Astrocyte (in vitro differentiated cells and primary cell): Measurements from ENCODE around the gene OR10V1. TPM values are rescaled to one million over a fixed set of nuclear protein-coding genes. Genes with fewer than 3 reads are reported as not detected.

Source experiments
- DNase-seq: peaks from one replicate; pipeline ENCODE4 v3.0.0-alpha.2; 2010; ENCODE audit warnings: low read depth
- FAIRE-seq: peaks from 2 replicates; lab custom pipeline; 2011; peaks lifted over from hg19 to GRCh38; lab: Jason Lieb, UNC
- H2AFZ ChIP-seq: 2 replicates; pipeline ENCODE4 v1.6.0; 2012; ENCODE audit warnings: low read depth, low read length, inconsistent platforms
- H3K27ac ChIP-seq: 2 replicates; pipeline ENCODE4 v1.5.1; 2011; ENCODE audit warnings: low read depth, low read length, inconsistent platforms
- H3K27me3 ChIP-seq: 2 replicates; pipeline ENCODE4 v1.6.0; 2011; ENCODE audit warnings: low read length, inconsistent platforms; ENCODE audit not compliant: insufficient read depth
- H3K36me3 ChIP-seq: 2 replicates; pipeline ENCODE4 v1.5.1; 2011; ENCODE audit warnings: low read length, inconsistent platforms; ENCODE audit not compliant: insufficient read depth
- H3K4me1 ChIP-seq: 2 replicates; pipeline ENCODE4 v1.5.1; 2011; ENCODE audit warnings: low read length, inconsistent platforms; ENCODE audit not compliant: insufficient read depth
- H3K4me2 ChIP-seq: 2 replicates; pipeline ENCODE4 v1.6.0; 2012; ENCODE audit warnings: low read length, inconsistent platforms
- H3K4me3 ChIP-seq: 2 replicates; pipeline ENCODE4 v1.5.1; 2011; ENCODE audit warnings: low read depth, mild to moderate bottlenecking, low read length, inconsistent platforms; ENCODE audit not compliant: insufficient read depth
- H3K79me2 ChIP-seq: 2 replicates; pipeline ENCODE4 v1.6.0; 2012; ENCODE audit warnings: mild to moderate bottlenecking, low read length, inconsistent platforms; ENCODE audit not compliant: insufficient read depth
- H3K9ac ChIP-seq: 2 replicates; pipeline ENCODE4 v1.6.0; 2012; ENCODE audit warnings: mild to moderate bottlenecking, low read length, inconsistent platforms
- H3K9me3 ChIP-seq: 2 replicates; pipeline ENCODE4 v1.5.1; 2012; ENCODE audit warnings: low read depth, mild to moderate bottlenecking, low read length, inconsistent platforms; ENCODE audit not compliant: insufficient read depth
- H4K20me1 ChIP-seq: 2 replicates; pipeline ENCODE4 v1.6.0; 2012; ENCODE audit warnings: low read length, inconsistent platforms; ENCODE audit not compliant: insufficient read depth
- H3K27ac Mint-ChIP-seq: one replicate; pipeline ENCODE4 v1.8.0; 2021; ENCODE audit warnings: mild to moderate bottlenecking, mixed read lengths; ENCODE audit not compliant: unreplicated experiment
- H3K27me3 Mint-ChIP-seq: one replicate; pipeline ENCODE4 v1.8.0; 2021; ENCODE audit warnings: low read depth, mixed read lengths; ENCODE audit not compliant: unreplicated experiment
- H3K36me3 Mint-ChIP-seq: one replicate; pipeline ENCODE4 v1.8.0; 2021; ENCODE audit warnings: low read depth, mixed read lengths; ENCODE audit not compliant: unreplicated experiment
- H3K4me1 Mint-ChIP-seq: one replicate; pipeline ENCODE4 v1.8.0; 2021; ENCODE audit warnings: low read depth, mixed read lengths; ENCODE audit not compliant: unreplicated experiment
- H3K4me3 Mint-ChIP-seq: one replicate; pipeline ENCODE4 v1.8.0; 2021; ENCODE audit warnings: mild to moderate bottlenecking, moderate library complexity, mixed read lengths; ENCODE audit not compliant: unreplicated experiment
- H3K9me3 Mint-ChIP-seq: one replicate; pipeline ENCODE4 v1.8.0; 2021; ENCODE audit warnings: mild to moderate bottlenecking, mixed read lengths; ENCODE audit not compliant: unreplicated experiment
- CTCF ChIP-seq: IDR thresholded peaks from 2 replicates; pipeline ENCODE4 v1.5.1; 2011; ENCODE audit warnings: low read depth, mild to moderate bottlenecking, inconsistent platforms, low read length, moderate library complexity; ENCODE audit not compliant: insufficient read depth
- EZH2 ChIP-seq: IDR thresholded peaks from 2 replicates; pipeline ENCODE4 v1.6.1; 2012; ENCODE audit warnings: mild to moderate bottlenecking, low read length, inconsistent platforms; ENCODE audit not compliant: insufficient read depth
- total RNA-seq: library from RNA; stranded (reverse); gene quantifications from 2 replicates; pipeline ENCODE4 v1.2.1, GENCODE V29; 2021

The OR10V1 gene
- total RNA-seq, 1 donor from 2014 or later, result not detected

- TF ChIP-seq EZH2 (no peak), CTCF (no peak)
- H3K79me2 ChIP-seq, result peaks cover 53% of the 10 kb centered on the region
- Mint-ChIP-seq H3K9me3 (no peaks in the 10 kb centered on the region), H3K4me1 (peaks cover 6% of the 10 kb centered on the region), H3K27me3 (no peaks in the 10 kb centered on the region), H3K36me3 (peaks cover 4% of the 10 kb centered on the region), H3K27ac (peak overlapping the region; percentile 80), H3K4me3 (peak overlapping the region; percentile 92)
- peaks cover 26% of the 10 kb centered on the region for H4K20me1 ChIP-seq
- peaks cover 26% of the 10 kb centered on the region for H3K36me3 ChIP-seq
- H3K4me3 ChIP-seq, result peak overlapping the region; percentile 74
- peak overlapping the region; percentile 93 for H3K9ac ChIP-seq
- H3K4me1 ChIP-seq, result peaks cover 12% of the 10 kb centered on the region
- H3K4me2 ChIP-seq, result peak overlapping the region; percentile 96
- FAIRE-seq, result no peak
- no peaks in the 10 kb centered on the region for H3K27me3 ChIP-seq
- H3K9me3 ChIP-seq, result no peaks in the 10 kb centered on the region
- peak overlapping the region; percentile 97 for H3K27ac ChIP-seq
- no peak overlapping the region for H2AFZ ChIP-seq
- DNase-seq, result no peak
These were observed 45.8 kb downstream of the OR10V1 start for GRCh38 chr11:59667812-59668187.

GRCh38 chr11:59666969-59667368, 46.7 kb downstream of the OR10V1 start:
- Histone ChIP-seq H3K9me3 (no peaks in the 10 kb centered on the region), H3K9ac (no peak overlapping the region), H3K4me2 (peak overlapping the region; percentile 96), H3K36me3 (peaks cover 30% of the 10 kb centered on the region), H4K20me1 (peaks cover 26% of the 10 kb centered on the region), H3K4me1 (peaks cover 12% of the 10 kb centered on the region), H2AFZ (no peak overlapping the region), H3K4me3 (no peak overlapping the region), H3K27me3 (no peaks in the 10 kb centered on the region), H3K27ac (no peak overlapping the region), H3K79me2 (peaks cover 59% of the 10 kb centered on the region)
- TF ChIP-seq CTCF, result no peak
- TF ChIP-seq EZH2, result no peak
- peaks cover 6% of the 10 kb centered on the region for H3K4me1 Mint-ChIP-seq
- H3K27me3 Mint-ChIP-seq, result no peaks in the 10 kb centered on the region
- peak overlapping the region; percentile 80 for H3K27ac Mint-ChIP-seq
- no peak for FAIRE-seq
- no peaks in the 10 kb centered on the region for H3K9me3 Mint-ChIP-seq
- H3K36me3 Mint-ChIP-seq, result peaks cover 4% of the 10 kb centered on the region
- DNase-seq, result no peak
- peak overlapping the region; percentile 92 for H3K4me3 Mint-ChIP-seq

Other genes with a start within 250 kb of the OR10V1 start
- gene OR4D10, start 240.5 kb downstream of the OR10V1 start, total RNA-seq, result not detected in 2 replicates
- not detected in 2 replicates for gene OR4D11, start 210.3 kb downstream of the OR10V1 start, total RNA-seq
- gene OR4D9, start 202.3 kb downstream of the OR10V1 start, total RNA-seq, result not detected in 2 replicates
- 48.6 and 52.0 TPM in 2 replicates for gene OSBP, start 98.1 kb downstream of the OR10V1 start, total RNA-seq
- gene PATL1, start 44.8 kb downstream of the OR10V1 start, total RNA-seq, result 37.3 and 38.1 TPM in 2 replicates
- 43.1 and 61.2 TPM in 2 replicates for gene STX3, start 41.5 kb upstream of the OR10V1 start, total RNA-seq
- gene MRPL16, start 96.9 kb upstream of the OR10V1 start, total RNA-seq, result 29.7 and 30.9 TPM in 2 replicates
- not detected in 2 replicates for gene CBLIF, start 131.7 kb upstream of the OR10V1 start, total RNA-seq
- gene TCN1, start 152.6 kb upstream of the OR10V1 start, total RNA-seq, result 0.45 TPM in 1 of 2 replicates, not detected in the other
- gene OOSP3, start 164.9 kb upstream of the OR10V1 start, total RNA-seq, result not detected in 2 replicates
- gene OOSP1, start 224.6 kb upstream of the OR10V1 start, total RNA-seq, result not detected in 2 replicates